Fibroblast of mammary gland (primary cell): ENCODE measurements around the gene LILRA6.
"Not testable (repeated sequence)": the region's sequence is repeated elsewhere in the genome, so short reads cannot be mapped to it uniquely, and the experiment has no call there.

Experiments used
- DNase-seq: peaks from one replicate; pipeline ENCODE4 v3.0.0-alpha.2; 2010; ENCODE audit warnings: low read depth
- H3K4me3 ChIP-seq: 2 replicates; pipeline ENCODE4 v1.5.1; 2011; ENCODE audit warnings: low read depth, mild to moderate bottlenecking, low read length, moderate library complexity; ENCODE audit not compliant: control insufficient read depth
- TF ChIP-seq, protein P1 (sequence below): conservative IDR thresholded peaks from 2 replicates; pipeline ENCODE4 v1.5.1; 2011; ENCODE audit warnings: low read depth, low read length, inconsistent platforms; ENCODE audit not compliant: control insufficient read depth, insufficient read depth

Gene LILRA6

DNA sequence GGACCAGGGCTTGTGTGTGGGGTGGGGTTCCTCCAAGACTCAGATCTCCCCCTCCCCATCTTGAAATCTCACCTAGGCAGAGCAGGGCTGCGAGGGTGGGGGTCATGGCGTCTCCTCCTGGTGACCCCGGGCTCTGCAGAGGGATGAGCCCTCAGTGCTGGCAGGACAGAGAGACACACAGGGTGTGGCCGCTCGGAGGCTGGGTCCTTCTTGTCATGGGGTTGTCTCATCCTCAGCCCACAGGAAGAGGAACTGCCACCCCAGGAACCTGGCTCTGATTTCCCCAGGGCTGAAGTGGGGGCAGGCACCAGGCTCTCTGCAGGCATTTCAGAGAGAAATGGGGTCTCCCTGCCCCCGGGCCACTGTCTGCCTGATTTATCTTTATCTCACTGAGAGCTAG is at the start of gene LILRA6:
TSS of gene LILRA6 (minus strand) at position 145 of the 400 bp plus-strand sequence.
- not testable (repeated sequence) for DNase-seq, H3K4me3 ChIP-seq

DNA sequence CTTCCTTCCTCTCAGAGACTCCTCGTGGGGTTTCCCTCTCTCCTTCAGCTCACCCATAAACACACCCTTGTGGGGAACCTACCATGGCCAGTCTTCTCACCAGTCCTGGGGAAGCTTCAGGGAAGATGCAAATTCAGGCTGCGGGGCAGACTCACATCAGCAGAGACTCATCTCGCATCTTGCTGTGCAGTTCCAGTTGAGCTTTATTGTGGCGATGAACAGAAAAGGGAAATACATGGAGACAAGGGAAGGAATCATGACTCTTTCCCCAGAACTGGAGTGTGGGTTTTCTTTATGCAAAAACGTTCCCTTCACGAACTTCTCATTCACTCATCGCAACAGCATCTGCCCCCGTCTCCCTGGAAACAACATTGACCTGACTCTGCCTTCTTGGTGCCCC is 46.6 kb upstream of the LILRA6 start:
- not testable (repeated sequence) for H3K4me3 ChIP-seq, DNase-seq

GRCh38 chr19:54287456-54287855 is 44.9 kb upstream of the LILRA6 start:
- DNase-seq, result peak; percentile 12
- TF ChIP-seq, protein P1, sequence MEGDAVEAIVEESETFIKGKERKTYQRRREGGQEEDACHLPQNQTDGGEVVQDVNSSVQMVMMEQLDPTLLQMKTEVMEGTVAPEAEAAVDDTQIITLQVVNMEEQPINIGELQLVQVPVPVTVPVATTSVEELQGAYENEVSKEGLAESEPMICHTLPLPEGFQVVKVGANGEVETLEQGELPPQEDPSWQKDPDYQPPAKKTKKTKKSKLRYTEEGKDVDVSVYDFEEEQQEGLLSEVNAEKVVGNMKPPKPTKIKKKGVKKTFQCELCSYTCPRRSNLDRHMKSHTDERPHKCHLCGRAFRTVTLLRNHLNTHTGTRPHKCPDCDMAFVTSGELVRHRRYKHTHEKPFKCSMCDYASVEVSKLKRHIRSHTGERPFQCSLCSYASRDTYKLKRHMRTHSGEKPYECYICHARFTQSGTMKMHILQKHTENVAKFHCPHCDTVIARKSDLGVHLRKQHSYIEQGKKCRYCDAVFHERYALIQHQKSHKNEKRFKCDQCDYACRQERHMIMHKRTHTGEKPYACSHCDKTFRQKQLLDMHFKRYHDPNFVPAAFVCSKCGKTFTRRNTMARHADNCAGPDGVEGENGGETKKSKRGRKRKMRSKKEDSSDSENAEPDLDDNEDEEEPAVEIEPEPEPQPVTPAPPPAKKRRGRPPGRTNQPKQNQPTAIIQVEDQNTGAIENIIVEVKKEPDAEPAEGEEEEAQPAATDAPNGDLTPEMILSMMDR, result no peak
- no peak overlapping the region for H3K4me3 ChIP-seq

- DNase-seq, H3K4me3 ChIP-seq: not testable (repeated sequence)
Measured at GRCh38 chr19:54286283-54286682, 43.7 kb upstream of the LILRA6 start.

DNA sequence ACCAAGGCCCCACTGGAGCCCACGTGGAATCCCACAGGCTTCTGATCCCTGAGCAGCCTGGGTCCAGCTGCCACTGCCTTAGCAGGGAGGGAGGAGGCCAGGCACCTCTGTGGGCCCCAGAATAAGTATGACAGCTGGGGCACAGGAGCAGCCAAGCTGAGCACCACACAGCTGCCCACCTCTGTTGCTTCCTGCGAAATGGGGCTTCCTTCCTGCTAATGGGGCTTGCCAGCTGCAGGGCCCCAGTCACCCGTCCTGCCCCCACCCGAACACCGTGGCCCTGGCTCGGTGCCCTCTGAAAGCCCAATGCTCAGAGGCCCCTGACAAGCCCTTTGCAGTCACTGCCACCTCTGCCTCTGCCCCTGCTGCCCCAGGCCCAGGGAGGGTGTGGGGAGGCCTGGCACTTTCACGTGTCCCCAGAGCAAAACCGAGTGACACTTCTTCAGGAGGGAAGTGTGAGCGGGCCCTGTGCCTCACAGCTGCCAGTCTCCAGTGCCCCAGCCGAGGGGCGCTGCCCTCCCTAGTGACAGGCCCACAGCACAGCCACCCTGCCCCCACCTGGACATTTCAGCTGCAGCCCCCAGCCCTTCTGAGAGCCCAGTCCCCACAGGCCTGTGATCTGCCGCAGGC is 43.0 kb upstream of the LILRA6 start:
- H3K4me3 ChIP-seq, DNase-seq: not testable (repeated sequence)

- H3K4me3 ChIP-seq, result no peak overlapping the region
- TF ChIP-seq, protein P1, result no peak
- DNase-seq, result no peak
Measured at GRCh38 chr19:54282686-54283470, 40.3 kb upstream of the LILRA6 start.

DNA sequence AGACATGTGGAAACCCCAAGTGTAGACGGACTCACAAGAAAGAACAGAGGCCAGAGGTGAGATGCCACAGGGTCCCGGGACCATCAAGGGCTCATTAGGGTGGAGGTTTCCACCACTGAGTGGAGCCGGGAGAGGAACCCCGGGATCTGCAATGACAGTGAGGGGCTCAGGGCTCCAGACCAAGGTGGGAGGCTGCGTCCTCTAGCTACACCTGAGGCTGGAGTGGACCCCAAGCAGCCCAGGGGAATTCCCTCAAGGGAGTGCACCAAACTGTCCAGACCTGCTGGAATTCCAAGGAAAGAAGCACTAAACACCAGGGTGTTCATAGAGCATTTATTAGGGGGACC is 39.1 kb upstream of the LILRA6 start:
- H3K4me3 ChIP-seq, DNase-seq: not testable (repeated sequence)

DNA sequence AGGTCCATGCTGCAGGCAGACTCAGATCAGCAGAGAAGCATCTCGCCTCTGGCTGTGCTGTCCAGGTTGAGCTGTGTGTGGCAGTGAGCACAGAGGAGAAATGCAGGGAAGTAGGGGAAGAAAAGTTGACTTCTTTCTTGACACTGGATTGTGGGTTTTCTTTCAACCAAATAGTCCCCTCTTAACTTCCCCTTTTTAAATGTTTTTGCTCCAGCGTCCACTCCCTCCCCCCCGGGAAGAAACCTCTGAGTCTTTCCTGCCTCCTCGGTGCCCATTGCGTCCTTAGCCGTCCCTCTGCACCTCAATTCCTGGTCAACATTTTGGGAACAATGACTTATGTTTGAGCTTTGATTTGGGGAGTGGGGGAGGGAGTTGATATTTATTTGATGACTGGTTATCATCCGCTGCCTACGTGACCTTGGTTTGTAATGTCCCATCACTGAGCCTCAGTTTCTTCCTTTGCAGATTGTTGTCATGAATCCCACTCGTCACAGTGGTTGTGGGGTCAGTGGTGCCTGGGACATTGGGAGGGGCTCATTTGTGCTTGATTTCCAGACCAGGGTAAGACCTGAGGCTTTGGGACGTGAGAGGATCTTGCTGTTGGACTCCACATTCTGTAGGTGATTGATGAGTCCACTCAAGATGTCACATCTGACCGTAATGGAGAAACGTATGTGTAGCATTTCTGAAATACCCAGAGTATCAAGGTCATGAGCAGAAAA is 38.6 kb upstream of the LILRA6 start, which contains the start of gene LILRB2:
TSS of gene LILRB2 (minus strand) at position 104 of the 722 bp plus-strand sequence. CDS start 614 bp downstream, outside the sequence.
- TF ChIP-seq, protein P1, result no peak
- no peak for DNase-seq
- no peak within 1 kb of the TSS for H3K4me3 ChIP-seq

DNA sequence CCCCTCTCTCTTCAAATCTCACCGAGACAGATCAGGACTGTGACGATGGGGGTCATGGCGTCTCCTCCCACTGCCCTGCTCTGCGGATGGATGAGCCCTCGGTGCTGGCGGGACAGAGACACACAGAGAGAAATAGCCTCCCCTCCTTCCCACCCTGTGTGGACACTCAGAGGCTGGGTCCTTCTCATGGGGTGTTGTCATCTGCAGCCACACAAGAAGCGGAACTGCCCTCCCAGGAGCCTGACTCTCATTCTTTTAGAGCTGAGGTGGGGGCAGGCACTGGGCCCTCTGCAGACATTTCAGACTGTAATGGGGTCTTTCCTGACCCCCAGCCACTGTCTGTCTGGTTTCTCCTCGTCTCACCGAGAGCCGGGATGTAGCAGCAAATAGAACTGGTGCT is 37.9 kb upstream of the LILRA6 start:
- not testable (repeated sequence) for DNase-seq, H3K4me3 ChIP-seq

GRCh38 chr19:54280025-54280424 is 37.4 kb upstream of the LILRA6 start:
- H3K4me3 ChIP-seq, DNase-seq: not testable (repeated sequence)
